IPS-11a (cell line): Measurements from ENCODE around the gene PARP16.

Experiments
- H3K4me3 ChIP-seq: one replicate; pipeline ENCODE4 v1.5.1; 2013; ENCODE audit warnings: low read depth, low read length, control low read depth

The PARP16 gene

DNA sequence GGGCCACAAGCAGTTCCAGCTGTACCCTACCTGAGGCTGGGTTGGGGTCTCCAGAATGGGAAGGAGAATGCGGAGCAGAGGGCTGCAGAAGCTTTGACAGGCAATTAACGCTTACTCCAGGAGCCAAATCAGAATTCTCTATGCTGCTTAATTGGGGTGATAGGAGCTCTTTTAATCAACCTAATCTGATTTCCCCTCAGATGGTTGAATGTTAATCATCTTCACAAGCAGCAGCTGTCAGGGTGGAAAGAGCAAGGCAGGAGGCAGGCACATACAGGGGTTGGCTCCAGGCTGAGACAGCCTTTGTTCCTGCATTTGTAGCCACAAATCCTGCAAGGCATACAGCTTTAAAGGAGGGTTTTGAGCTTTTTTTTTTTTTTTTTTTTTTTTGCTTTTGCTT is 78.0 kb downstream of the PARP16 start:
- no peak overlapping the region for H3K4me3 ChIP-seq
